GM23248 (cell line): ENCODE data around the gene MPPED1.

ENCODE experiments used
- EZH2 ChIP-seq: fragments of 200-600 bp; sonication (generic); IDR thresholded peaks from 2 replicates; pipeline ENCODE4 v1.6.1; 2018; ENCODE audit warnings: antibody characterized with exemption, mild to moderate bottlenecking; ENCODE audit not compliant: insufficient read depth, poor library complexity, severe bottlenecking
- EZH2phosphoT487 ChIP-seq: fragments of 200-600 bp; sonication (generic); IDR thresholded peaks from 2 replicates; pipeline ENCODE4 v1.6.1; 2018; ENCODE audit warnings: antibody characterized with exemption, moderate library complexity, mild to moderate bottlenecking, low read depth; ENCODE audit not compliant: insufficient read depth

DNA sequence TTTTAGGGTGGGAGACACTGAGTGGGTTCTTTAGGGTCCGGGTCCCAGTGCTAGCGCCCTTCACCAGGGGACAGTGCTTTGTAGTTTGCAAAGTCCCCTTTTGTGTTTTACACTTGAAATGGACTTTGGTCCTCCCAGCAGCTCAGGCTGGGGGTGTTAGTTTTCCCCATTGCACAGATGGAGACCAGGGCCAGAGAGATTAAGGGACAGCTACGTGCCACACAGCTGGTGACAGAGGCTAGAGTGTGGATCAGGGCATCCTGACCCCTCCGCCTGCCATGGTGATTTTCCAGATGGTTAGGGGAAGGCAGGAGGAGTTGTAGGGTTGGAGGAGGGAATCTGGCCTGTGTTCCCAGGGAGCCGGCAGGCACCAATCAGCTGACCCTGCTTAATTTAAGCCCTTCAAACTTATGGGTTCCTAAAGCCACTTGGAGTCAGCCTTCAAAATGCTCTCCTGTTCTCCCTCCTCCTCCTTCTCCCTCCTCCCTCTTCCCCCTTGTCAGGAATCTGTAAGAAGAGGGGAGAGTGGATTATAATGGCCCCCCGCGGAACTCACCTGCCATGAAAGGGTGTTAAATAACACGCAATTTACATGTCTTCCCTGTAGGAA, 22.5 kb upstream of the MPPED1 start:
- TF ChIP-seq EZH2phosphoT487 (no peak), EZH2 (no peak)
